Measurements from ENCODE around the gene GABRD.

The GABRD gene

GRCh38 chr1:2053217-2053616 lies 34.1 kb downstream of the GABRD start:
- DNase-seq (ENCODE audit: low read depth in 2 of 2, low spot score in 1 of 2) = no peak

DNA sequence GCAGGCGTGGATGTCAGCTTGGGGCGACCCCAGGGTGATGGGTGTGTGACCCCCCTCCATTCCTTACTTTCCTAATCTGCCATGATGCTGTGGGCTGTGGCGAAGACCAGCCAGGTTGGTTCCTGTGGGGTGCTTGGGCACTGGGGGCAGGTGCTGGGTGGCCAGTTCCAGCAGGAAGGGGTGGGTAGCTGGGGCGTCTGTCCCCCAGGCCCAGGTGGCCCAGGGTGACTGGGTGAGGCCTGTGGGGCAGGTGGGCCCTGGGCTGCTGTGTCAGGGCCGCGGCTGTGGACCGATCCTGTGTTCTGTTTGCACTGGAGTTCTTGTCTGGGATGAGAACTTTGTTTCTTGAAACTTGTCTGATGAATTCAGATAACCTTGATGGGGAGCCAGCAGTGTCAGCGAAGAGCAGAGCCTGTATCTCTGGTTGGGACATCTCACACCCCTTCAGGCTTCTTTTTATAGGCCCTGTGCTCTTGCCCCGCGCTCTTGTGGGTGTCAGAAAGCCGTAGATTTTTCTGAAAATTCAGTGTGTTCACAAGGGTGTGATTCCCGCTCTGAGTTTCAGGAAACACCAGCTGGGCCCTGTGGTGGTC lies 34.7 kb downstream of the GABRD start:
- DNase-seq (ENCODE audit: low read depth in 2 of 2, low spot score in 1 of 2) = no peak

DNA sequence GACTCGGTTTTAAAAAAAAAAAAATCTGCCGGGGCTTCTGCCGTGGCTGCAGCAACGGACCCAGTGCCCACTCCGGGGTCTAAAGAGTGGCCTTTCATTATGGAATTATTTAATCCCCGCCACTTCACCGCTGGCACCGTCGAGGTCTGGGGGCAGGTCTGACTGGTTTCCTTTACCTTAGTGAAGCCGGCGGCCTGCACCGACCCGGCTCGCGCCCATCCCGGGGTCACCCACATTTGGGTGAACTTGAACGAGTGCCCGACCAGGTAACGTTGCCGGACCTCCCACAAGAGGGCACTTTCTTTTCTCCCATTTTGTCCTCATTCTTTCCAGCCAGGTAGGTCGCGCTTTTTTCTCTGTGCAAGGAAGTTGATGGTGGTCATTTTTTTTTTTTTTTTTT lies 35.4 kb downstream of the GABRD start:
- no peak for DNase-seq (ENCODE audit: low read depth in 2 of 2, low spot score in 1 of 2)

DNA sequence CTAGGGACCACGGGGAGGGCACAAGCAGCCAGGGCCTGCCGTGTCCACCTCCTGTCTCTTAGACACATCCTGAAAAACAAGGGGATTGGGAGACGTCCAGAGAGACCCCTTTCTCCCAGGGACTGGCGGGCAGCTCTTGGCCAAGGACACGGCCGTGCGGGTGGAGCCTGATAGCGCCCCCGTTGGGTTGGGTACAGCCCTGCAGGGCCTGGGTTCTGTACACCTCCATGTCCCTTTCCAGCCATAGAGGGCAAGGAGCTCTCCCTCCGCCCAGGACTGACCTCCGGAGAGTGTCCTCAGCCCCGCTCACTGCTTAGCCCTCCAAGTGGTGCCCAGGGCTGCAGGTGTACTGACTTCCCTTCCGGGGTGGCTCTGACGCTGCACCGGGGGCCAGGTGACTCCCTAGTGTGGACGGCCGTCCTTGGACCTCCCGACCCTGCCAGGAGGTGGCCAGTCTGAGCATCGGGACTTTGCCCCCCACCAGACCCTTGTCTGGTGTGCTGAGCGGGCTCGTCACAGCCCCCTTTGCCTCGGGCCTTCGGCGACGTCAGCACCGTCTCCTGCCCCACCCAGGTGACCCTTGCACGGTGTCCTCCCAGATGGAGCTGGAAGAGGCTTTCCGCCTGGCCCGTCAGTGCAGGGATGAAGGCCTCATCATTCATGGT lies 36.9 kb downstream of the GABRD start:
- no peak for DNase-seq (ENCODE audit: low read depth in 2 of 2, low spot score in 1 of 2)

GRCh38 chr1:2056955-2057590 lies 37.9 kb downstream of the GABRD start:
- no peak for DNase-seq (ENCODE audit: low read depth in 2 of 2, low spot score in 1 of 2)

DNA sequence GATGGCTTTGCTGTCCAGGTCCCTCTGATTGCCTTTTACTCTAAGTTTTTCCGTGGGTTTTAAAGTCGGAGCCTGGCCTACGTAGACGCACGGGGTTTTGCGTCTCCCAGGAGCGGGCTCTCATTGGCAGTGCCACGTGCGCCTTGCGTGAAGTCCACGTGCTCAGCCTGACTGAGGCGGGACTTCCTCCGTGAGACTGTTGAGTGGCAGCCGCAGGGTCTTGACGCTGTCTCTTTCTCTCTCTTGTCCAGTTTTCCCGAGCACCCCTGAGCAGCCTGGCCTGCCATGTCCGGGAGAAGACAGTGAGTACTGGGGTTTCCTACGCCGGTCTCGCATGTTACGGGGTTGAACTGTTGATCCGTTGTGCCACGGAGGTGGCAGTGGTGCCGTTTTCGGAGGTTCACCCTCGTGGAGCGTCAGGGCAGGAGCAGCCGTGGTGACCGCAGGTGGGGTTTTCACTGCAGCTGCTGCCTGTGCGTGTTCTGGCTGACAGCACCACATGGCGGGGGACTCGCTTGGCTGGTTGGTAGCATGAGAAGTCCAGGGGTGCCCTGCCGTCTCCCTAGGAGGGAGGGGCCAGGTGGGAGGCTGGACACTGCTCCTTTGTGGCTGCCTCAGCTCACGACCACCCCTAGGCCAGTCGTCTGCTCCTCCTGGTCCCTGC lies 40.3 kb downstream of the GABRD start:
- DNase-seq (ENCODE audit: low read depth in 2 of 2, low spot score in 1 of 2) = no peak

GRCh38 chr1:2060072-2060471 lies 40.9 kb downstream of the GABRD start:
- DNase-seq (ENCODE audit: low read depth in 2 of 2, low spot score in 1 of 2) = no peak

DNA sequence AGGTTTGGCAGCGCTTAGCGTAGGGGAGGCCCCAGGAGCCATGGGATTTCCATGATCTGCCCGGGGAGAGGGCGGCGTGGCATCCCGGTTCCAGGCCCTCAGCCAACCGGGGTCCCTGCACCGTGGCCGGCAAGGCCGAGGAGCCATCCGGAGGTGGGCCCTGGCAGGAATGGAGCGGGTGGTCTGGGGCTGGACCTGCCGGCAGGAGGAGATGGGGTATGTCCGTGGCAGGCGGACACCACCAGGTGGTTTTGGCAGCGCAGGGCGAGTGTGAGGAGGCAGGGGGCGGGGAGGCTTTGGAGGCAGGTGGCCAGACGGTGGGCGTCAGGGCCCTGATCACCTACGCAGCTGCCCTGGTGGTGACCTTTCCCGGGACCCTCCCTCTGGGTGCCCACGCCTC lies 41.4 kb downstream of the GABRD start:
- no peak for DNase-seq (ENCODE audit: low read depth in 2 of 2, low spot score in 1 of 2)

GRCh38 chr1:2061065-2061778 lies 42.1 kb downstream of the GABRD start:
- no peak for DNase-seq (ENCODE audit: low read depth in 2 of 2, low spot score in 1 of 2)

- no peak for DNase-seq (ENCODE audit: low read depth in 2 of 2, low spot score in 1 of 2)
Observed at GRCh38 chr1:2065699-2066098, 46.6 kb downstream of the GABRD start.

DNA sequence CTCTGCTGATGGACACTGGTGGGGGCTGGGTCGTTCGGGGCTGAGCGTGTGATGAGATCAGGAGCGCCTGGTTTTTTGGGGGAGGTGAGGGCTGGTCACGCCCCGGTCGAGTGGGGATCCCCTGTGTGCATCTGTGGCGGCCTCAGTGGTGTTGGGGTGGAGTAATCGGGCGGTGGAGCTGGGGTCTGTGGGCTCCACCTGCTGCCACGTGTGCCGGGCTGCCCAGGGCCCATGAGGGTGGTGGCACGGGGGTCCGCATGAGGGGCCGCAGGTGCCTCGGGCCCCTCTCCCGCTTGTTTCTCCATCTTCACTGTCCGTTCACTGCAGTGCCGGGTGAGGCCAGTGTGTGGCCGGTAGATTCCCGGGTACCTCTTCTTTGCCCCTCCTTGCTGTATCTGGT lies 48.2 kb downstream of the GABRD start:
- DNase-seq (ENCODE audit: low read depth in 2 of 2, low spot score in 1 of 2) = no peak

DNA sequence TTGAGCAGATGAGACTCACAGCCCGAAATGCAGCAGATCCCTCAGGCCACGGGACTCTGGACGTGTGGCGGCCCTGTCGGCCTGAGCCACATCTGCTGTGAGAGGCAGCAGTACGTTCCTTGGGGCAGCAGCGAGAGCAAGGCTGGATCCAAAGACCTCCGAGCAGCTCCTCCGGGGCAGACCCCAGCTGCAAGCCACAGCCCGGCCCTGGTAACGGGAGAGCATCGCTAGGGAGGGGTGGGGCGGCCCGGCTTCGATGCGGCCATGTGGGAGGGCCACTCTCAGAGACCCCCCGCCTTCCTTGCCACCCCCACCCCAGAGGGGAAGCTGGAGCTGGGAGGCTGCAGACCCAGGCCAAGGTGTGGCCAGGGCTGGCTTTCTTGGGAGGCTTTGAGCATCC lies 48.8 kb downstream of the GABRD start:
- DNase-seq (ENCODE audit: low read depth in 2 of 2, low spot score in 1 of 2) = no peak

- no peak for DNase-seq (ENCODE audit: low read depth in 2 of 2, low spot score in 1 of 2)
Observed at GRCh38 chr1:2068951-2069350, 49.8 kb downstream of the GABRD start.

- no peak for DNase-seq (ENCODE audit: low read depth in 2 of 2, low spot score in 1 of 2)
Observed at GRCh38 chr1:2070016-2070415, 50.9 kb downstream of the GABRD start.

DNA sequence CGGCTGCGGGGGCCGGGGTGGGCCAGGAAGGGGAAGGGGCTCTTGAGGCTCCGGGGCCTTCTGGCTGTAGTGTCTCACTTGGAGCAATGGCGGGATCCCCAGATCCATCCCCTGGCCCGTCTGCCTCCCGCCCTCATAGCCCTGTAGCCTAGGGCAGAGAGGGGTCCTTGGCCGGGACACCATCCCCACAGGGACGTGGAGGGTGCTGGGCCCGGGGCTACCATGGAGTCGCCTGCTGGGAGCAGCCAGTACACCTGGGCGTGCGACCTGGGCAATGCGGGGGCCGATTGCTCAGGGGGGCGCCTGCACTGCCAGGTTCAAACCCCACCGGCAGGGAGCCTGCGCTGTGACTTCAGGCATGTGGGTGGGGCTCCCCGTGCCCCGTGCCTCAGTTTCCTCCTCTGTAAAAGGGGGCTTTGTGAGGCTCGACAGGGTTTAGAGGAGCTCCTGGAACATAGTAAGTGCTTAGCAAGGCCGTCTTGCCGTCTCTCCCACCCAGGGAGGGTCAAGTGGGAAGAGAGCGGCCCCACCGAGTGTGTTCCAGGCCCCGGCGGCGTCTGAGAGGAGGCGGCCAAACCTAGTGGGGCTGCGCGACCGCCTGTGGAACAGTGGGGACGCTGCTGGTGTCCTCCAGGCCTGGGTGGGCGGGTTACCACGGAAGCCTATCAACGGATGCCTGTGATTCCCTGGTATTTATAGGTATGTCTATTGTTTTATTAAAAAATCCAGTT lies 51.8 kb downstream of the GABRD start:
- DNase-seq (ENCODE audit: low read depth in 2 of 2, low spot score in 1 of 2) = no peak

DNA sequence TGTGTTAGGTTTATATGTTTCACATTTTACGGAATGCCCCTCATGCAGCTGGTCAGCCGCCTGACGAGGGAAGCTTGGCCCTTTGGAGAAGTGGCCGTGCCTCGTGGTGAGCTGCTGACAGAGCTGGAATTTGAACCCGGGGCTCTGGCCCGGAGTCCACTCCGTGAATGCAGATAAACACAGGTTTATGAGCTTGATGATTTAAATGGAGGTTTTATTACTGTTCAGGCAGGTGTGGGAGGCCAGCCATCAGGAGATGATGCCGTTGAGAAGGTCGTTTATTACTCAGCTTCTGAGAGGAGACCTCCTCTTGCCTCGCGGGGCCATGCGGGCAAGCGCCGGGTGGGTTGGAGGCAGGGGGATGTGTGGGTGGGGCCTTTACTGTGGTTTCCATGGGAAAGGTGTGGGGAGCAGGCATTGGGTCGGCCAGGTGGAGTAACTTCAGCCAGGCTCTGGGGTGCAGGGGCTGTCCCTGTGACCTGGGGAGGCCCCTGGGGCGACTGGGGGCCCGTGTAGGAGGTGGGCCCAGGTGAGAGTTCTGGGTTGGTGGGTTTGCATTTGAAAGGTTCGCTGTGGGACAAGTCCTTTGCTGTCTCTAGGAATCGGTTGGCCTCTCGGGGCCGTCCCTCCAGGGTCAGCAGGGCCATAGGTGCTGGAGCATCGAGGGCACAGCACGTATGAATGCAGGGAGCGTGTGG lies 53.1 kb downstream of the GABRD start:
- DNase-seq (ENCODE audit: low read depth in 2 of 2, low spot score in 1 of 2) = no peak

- no peak for DNase-seq (ENCODE audit: low read depth in 2 of 2, low spot score in 1 of 2)
Observed at GRCh38 chr1:2072891-2073290, 53.7 kb downstream of the GABRD start.

DNA sequence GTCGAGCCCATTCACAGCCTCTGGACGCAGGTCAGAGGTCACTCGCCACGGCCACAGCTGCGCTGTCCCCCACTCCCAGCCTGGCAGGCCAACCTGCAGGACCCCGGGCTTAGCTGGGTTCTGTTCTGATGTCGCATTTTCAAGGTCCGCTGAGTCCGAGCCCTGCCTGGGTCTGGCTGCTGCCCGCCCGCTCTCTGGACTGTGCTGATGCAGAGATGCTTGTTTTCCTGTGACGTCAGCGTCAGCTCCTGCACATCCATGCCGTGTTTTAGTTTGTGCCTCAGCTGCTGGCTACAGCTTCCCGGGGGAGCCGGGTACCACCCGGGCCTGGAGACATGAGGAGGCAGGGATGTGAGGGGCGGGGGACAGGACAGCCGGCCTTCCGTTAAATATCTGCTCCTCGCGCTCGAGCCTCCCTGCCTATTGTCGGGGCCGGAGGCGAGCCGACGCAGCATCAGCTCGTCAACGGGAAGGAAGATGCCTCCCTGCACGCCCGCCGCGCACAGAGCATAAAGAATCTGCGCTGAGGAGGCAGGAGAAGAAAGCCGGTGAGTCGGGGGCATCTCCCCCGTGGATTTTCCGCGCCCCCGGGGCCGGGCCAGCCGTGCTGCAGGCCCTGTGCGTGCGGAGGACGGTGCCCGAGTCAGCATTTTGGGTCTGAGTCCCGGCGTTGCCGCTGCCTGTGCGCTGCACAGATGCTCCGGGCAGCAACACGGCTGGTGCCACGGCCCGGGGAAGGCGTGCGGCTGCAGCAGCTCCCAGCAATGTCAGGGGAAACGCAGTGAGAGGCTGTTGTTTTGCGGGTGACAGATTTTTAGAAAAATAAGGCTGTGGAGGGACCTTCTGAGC lies 54.5 kb downstream of the GABRD start:
- DNase-seq (ENCODE audit: low read depth in 2 of 2, low spot score in 1 of 2) = no peak

- DNase-seq (ENCODE audit: low read depth in 2 of 2, low spot score in 1 of 2) = no peak
Observed at GRCh38 chr1:2074396-2074795, 55.3 kb downstream of the GABRD start.

Measured in stimulated activated CD8-positive, alpha-beta memory T cell treated with anti-CD3 and anti-CD28 coated beads, Interleukin-4, amount 100 ng/mL, for 4 hours (primary cell).